GM21529 (cell line): Measurements from ENCODE around the gene COL9A2.
A peak's percentile ranks its signal among the peaks of the same experiment; 100 is the strongest.

Experiments used
- ATAC-seq: cut with Tn5 transposase; IDR thresholded peaks from one replicate; pipeline ENCODE4 v1.9.1; 2021; ENCODE audit not compliant: unreplicated experiment

COL9A2 gene

GRCh38 chr1:40264354-40264781, 52.7 kb downstream of the COL9A2 start:
- ATAC-seq = no peak

GRCh38 chr1:40258445-40258769, 58.7 kb downstream of the COL9A2 start:
- no peak for ATAC-seq

- peak; percentile 94 for ATAC-seq
Observed at GRCh38 chr1:40257688-40258444, 59.2 kb downstream of the COL9A2 start, which contains the start of gene ZMPSTE24. TSS of gene ZMPSTE24 (plus strand) at chr1:40258236. CDS start at chr1:40258272, 36 bp downstream.

- no peak for ATAC-seq
Observed at GRCh38 chr1:40257313-40257687, 59.8 kb downstream of the COL9A2 start.

- ATAC-seq = no peak
Observed at GRCh38 chr1:40256401-40257084, 60.5 kb downstream of the COL9A2 start.

- no peak for ATAC-seq
Observed at GRCh38 chr1:40255231-40255630, 61.9 kb downstream of the COL9A2 start.

GRCh38 chr1:40252601-40253000, 64.5 kb downstream of the COL9A2 start:
- ATAC-seq = no peak

- no peak for ATAC-seq
Observed at GRCh38 chr1:40251456-40251855, 65.6 kb downstream of the COL9A2 start.
